Left lung (tissue), 10 donors: ENCODE measurements around the gene CCND2. TPM values are rescaled to one million over a fixed set of nuclear protein-coding genes. Genes with fewer than 3 reads are reported as not detected.
A peak's percentile ranks its signal among the peaks of the same experiment; 100 is the strongest.

Experiments used
- ATAC-seq: fragments of 200-7000 bp; cut with Tn5 transposase; one replicate; pipeline ENCODE4 v1.9.1; 2020; ENCODE audit warnings: moderate library complexity
- DNase-seq, 4 donors: peaks; one replicate each; pipeline ENCODE4 v3.0.0-alpha.2; 2013 to 2020
- H3K27ac ChIP-seq, 2 donors: fragments of 200-600 bp; sonication (generic) in 1 of 2; one replicate each; pipeline versions ENCODE4 v1.5.0 to v1.8.0; 2020 to 2021
- H3K27me3 ChIP-seq, 2 donors: fragments of 200-600 bp; sonication (generic) in 1 of 2; one replicate each; pipeline versions ENCODE4 v1.5.0 to v1.8.0; 2020 to 2021
- H3K36me3 ChIP-seq, 2 donors: fragments of 200-600 bp; sonication (generic) in 1 of 2; one replicate each; pipeline versions ENCODE4 v1.5.0 to v1.8.0; 2020 to 2021
- H3K4me1 ChIP-seq, 2 donors: fragments of 200-600 bp; one replicate each; pipeline ENCODE4 v1.8.0; 2021
- H3K4me3 ChIP-seq, 2 donors: fragments of 200-600 bp; sonication (generic) in 1 of 2; one replicate each; pipeline versions ENCODE4 v1.5.0 to v1.8.0; 2020 to 2021; ENCODE audit warnings: mild to moderate bottlenecking in 1 of 2
- H3K9me3 ChIP-seq, 2 donors: fragments of 200-600 bp; sonication (generic) in 1 of 2; one replicate each; pipeline versions ENCODE4 v1.5.0 to v1.8.0; 2020 to 2021
- intact Hi-C, 2 donors: fragments of 100-400 bp; cut with DNase I; formaldehyde crosslinking; loops; one replicate each; pipeline versions ENCODE4 v1.11.2 to v1.14.2; 2022
- polyA plus RNA-seq, 6 donors: library from polyadenylated mRNA; unstranded; fragments of 120-200 nt; gene quantifications; one replicate each; pipeline ENCODE4 v1.2.1, GENCODE V29; 2013; ENCODE audit not compliant: insufficient read length in 6 of 6
- total RNA-seq, 2 donors: library from RNA; stranded (reverse); fragmentation: NEBNext Ultra II Directional; extraction: Animal tissue kit (Norgen Biotek cat#: 25700); gene quantifications; one replicate each; pipeline ENCODE4 v1.2.1, GENCODE V29; 2021
- TF ChIP-seq, protein P1 (sequence below), 2 donors: fragments of 200-600 bp; sonication (generic) in 1 of 2; IDR thresholded peaks; one replicate each; pipeline versions ENCODE4 v1.5.0 to v1.8.0; 2021; ENCODE audit warnings: antibody characterized with exemption in 2 of 2
- donor health status: DM: no; HTN: yes; CAD: no.
- donor health status: DM: no; HTN: no; CAD: no.

CCND2 gene
- total and polyA plus RNA-seq, 8 donors: 45.6 to 203 (median 58.9) TPM

DNA sequence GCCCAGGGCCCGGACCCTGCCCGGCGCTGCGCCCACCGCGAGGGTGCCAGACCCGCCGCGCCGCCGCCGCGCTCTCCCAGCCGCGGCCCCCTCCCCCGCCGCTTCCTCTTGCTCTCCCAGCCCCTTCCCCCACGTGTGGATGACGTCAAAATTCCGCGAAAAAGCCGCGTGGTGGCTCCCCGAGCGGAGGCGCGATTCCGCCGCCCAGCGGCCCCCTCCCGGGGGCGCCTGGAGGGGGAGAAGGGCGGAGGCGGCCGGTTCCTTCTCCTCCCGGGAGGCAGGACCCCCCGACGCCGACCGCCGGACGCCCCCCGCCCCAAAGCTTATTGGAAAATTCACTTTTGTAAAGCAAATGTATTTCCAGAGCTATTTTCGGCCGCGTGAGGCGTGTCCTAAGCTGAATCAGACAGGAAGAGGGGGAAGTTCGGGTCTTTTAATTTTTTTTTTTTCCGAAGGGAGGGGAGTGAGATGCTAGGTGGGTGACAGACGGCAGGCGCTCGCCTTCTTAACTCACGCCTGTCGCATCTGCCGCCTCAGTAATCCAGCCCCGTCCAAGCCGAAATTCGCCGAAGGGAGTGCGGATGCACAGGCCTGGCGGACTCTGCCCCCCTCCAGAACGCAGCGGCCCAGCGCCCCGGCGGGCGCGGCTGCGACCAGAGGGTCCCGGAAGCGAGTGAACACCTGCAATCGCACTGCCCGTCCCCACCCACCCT lies 4.1 kb upstream of the CCND2 start:
- DNase-seq: peak; percentile 89 to 95 (median 92)
- intact Hi-C loops: no loop called here
- no peaks in the 10 kb centered on the region for H3K36me3 ChIP-seq
- H3K27ac ChIP-seq: peak overlapping the region; percentile 84 to 87
- peak overlapping the region; percentile 33 to 64 for H3K4me3 ChIP-seq
- H3K4me1 ChIP-seq: peaks cover 23 to 57% of the 10 kb centered on the region in 2 donors
- ATAC-seq: peak; percentile 10
- H3K9me3 ChIP-seq: no peaks in the 10 kb centered on the region
- peaks cover 20 to 84% of the 10 kb centered on the region in 2 donors for H3K27me3 ChIP-seq
- TF ChIP-seq, protein P1, sequence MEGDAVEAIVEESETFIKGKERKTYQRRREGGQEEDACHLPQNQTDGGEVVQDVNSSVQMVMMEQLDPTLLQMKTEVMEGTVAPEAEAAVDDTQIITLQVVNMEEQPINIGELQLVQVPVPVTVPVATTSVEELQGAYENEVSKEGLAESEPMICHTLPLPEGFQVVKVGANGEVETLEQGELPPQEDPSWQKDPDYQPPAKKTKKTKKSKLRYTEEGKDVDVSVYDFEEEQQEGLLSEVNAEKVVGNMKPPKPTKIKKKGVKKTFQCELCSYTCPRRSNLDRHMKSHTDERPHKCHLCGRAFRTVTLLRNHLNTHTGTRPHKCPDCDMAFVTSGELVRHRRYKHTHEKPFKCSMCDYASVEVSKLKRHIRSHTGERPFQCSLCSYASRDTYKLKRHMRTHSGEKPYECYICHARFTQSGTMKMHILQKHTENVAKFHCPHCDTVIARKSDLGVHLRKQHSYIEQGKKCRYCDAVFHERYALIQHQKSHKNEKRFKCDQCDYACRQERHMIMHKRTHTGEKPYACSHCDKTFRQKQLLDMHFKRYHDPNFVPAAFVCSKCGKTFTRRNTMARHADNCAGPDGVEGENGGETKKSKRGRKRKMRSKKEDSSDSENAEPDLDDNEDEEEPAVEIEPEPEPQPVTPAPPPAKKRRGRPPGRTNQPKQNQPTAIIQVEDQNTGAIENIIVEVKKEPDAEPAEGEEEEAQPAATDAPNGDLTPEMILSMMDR (IDR thresholded peaks at IDR 0.05): peak in 1 of 2 donors; percentile 24

DNA sequence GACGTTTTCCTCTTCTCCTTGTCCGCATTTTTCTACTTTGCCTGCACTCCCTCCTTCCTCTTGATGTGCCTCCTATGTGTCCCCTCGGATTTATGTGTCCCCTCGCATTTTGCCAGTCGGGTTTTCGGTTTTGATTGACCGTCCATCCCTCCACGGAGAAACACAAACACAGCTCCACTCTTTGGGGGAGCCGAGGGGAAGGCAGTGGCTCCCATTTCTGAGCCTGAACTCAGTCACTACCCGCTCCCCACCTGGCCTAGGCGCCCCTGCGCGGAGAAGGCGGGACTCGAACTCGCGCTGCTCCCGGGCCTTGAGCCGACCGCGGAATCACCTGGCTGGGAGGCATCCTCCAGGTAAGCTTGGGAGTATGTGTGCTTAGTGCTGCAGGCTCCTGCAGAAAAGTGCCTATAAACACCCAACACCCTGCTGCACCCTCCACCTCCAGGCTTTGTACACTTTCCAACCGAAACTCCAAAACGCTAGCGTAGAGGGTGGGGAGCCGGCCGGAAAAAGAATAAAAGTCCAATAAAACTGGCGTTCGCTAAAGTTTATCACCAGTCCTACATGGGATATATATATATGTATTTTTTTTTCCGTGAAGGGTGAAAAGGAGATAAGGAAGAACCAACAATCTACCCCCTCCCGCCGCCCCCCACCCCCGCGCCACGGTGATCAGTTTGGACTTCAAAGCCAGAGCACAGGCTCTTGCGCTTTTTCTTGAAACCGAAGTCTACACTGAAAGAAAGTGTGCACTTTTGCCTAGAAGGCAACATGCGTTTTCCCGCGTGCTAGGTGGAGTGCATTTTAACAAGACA lies 3.3 kb upstream of the CCND2 start:
- ATAC-seq (no peak), DNase-seq (peak in 1 of 4 donors; percentile 85)
- peaks cover 20 to 91% of the 10 kb centered on the region in 2 donors for H3K27me3 ChIP-seq
- H3K4me3 ChIP-seq: peak overlapping the region; percentile 64 to 78
- H3K4me1 ChIP-seq: peaks cover 23 to 65% of the 10 kb centered on the region in 2 donors
- no peaks in the 10 kb centered on the region for H3K9me3 ChIP-seq
- no peaks in the 10 kb centered on the region for H3K36me3 ChIP-seq
- TF ChIP-seq, protein P1 (IDR thresholded peaks at IDR 0.05): no peak
- peak overlapping the region; percentile 84 to 87 for H3K27ac ChIP-seq
- intact Hi-C loops: loop anchor here in 1 of 2 donors (10.0 kb wide), 1 partner anchor 385 kb away; no protein-coding TSS in a partner anchor

DNA sequence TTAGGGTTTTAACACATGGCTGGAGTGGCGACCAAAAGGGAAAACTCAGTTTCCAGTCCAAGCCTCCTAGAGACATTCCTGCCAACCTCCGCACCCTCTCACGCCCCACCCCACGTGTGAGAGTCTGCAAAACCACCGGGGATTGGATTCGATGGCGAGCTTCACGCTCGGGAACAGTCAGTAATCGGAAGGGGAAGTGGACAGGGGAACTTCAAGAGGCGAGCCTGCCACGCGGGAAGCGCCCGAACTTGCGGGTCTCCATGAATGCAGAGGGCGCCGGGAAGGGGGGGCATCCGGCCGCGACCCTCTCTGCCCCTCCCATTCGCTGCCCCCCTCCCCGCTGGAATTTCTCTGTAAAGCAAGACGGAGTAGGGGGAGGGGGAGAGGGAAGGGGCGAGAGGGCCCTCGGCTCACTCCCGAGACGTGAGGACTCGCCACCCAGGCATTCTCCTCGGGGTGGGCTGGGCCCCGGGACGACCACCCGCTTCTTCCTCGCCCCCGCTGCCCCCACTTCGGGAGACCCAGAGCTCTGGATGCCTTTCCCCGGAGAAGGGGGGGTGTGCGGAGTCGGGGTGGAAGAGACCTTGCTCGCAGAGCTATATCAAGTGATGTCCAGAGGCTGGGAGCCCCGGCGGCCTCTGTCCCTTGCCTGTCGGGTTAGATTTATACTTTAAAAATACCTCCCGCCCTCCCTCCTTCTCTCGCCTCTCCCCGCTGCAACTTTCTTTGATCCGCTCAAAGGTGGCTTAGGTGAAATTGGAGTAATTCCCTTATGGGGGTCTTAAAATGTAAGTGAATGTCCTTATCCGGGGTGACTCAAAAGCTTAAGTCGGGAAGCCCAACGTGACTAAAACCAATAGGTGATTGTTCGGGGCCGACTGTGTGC lies 2.5 kb upstream of the CCND2 start:
- peak; percentile 49 to 90 (median 64) for DNase-seq
- H3K4me3 ChIP-seq: peak overlapping the region; percentile 64 to 78
- peaks cover 23 to 73% of the 10 kb centered on the region in 2 donors for H3K4me1 ChIP-seq
- intact Hi-C loops: loop anchor here in 1 of 2 donors (10.0 kb wide), 1 partner anchor 386 kb away; no protein-coding TSS in a partner anchor
- no peaks in the 10 kb centered on the region for H3K9me3 ChIP-seq
- TF ChIP-seq, protein P1 (IDR thresholded peaks at IDR 0.05): no peak
- no peaks in the 10 kb centered on the region for H3K36me3 ChIP-seq
- peak; percentile 1 for ATAC-seq
- H3K27me3 ChIP-seq: peaks cover 20 to 98% of the 10 kb centered on the region in 2 donors
- peak overlapping the region; percentile 84 to 87 for H3K27ac ChIP-seq

DNA sequence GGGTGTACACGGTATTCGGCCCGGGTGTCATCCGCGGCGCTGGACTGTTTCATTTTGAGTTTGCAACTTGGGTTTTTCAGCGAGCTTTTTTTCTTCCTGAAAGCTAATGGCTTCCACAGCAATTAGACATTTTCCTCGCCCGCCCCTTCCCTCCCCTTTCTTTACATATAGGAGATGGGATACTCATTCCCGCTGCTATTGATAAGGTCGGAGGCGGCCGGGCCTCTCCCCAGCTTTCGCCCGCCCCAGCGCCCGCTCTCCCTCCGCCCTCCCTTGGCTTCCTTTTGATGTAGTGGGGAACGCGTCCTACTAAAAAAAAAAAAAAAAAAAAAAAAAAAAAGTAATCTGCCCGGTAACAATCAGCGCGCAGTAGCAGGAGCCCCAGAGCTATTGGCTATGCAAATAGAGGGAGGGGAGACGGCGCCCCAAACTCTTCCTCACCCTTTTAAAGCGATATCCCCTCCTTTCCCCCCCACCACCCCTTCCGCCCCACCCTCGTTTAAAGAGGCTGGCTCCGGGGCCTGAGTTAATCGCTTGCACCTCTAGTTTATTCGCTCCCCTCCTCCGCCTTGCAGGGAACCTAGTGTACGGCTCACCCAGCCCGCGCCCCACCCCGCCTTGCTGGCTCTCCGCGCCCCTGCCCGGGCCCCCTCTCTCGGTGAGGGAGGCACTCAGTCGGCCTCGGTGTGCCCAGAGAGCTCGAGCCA lies 1.7 kb upstream of the CCND2 start:
- H3K9me3 ChIP-seq: no peaks in the 10 kb centered on the region
- H3K4me3 ChIP-seq: peak overlapping the region; percentile 64 to 78
- peak; percentile 55 for ATAC-seq
- DNase-seq: peak; percentile 75 to 91 (median 90)
- no peaks in the 10 kb centered on the region for H3K36me3 ChIP-seq
- intact Hi-C loops: loop anchor here in 1 of 2 donors (10.0 kb wide), 1 partner anchor 387 kb away; no protein-coding TSS in a partner anchor
- peak overlapping the region; percentile 84 to 87 for H3K27ac ChIP-seq
- peaks cover 17 to 95% of the 10 kb centered on the region in 2 donors for H3K27me3 ChIP-seq
- H3K4me1 ChIP-seq: peaks cover 23 to 80% of the 10 kb centered on the region in 2 donors
- TF ChIP-seq, protein P1 (IDR thresholded peaks at IDR 0.05): no peak
